ENCODE data around the gene TTC12. TPM values are rescaled to one million over a fixed set of nuclear protein-coding genes. Genes with fewer than 3 reads are reported as not detected.

Gene TTC12
- total RNA-seq, 2 donors from 2014 or later = 19.5 to 26.7 TPM

DNA sequence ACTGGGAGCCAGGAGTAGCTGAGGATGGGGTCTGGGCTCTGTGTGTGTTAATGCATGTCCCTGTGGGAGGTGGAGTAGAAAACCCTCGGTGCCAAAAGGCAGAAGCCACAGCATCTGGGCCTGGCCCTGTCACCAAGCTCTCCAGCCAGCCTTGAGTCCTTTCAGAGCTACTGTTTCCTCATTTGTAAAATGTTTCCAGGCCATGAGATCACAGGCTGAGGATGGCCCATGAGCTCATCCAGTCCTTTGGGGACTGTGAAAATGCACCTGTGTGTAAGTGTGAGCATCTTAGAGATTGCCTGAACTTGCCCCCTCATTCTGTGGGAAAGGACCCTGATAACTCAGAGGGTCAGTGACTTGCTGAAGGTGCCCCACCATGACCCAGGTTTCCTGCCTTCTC, 82.3 kb downstream of the TTC12 start:
- Mint-ChIP-seq H3K27me3 (ENCODE audit: insufficient read depth) (peaks cover 39% of the 10 kb centered on the region), H3K4me1 (no peaks in the 10 kb centered on the region), H3K27ac (no peak overlapping the region), H3K4me3 (no peak overlapping the region), H3K9me3 (no peaks in the 10 kb centered on the region), H3K36me3 (ENCODE audit: low read depth) (no peaks in the 10 kb centered on the region)
- no peak for DNase-seq
- H3K4me1 ChIP-seq (ENCODE audit: control insufficient read depth, insufficient read depth, low read length) = no peaks in the 10 kb centered on the region
- no peaks in the 10 kb centered on the region for H3K9me3 ChIP-seq (ENCODE audit: control insufficient read depth, low read length)
- no peak for TF ChIP-seq CTCF (conservative IDR thresholded peaks at IDR 0.05)
- H3K27ac ChIP-seq (ENCODE audit: low read depth, low read length) = no peak overlapping the region
- no peak overlapping the region for H3K4me3 ChIP-seq (ENCODE audit: low read length)
- H3K36me3 ChIP-seq (ENCODE audit: control insufficient read depth, insufficient read depth, low read length) = no peaks in the 10 kb centered on the region
- 92 to 100% methylated on average over 1 of the region's 1 CpG for WGBS, 2 experiments (ENCODE audit: insufficient coverage in 1 of 2, insufficient read length in 1 of 2)
- peaks cover 46% of the 10 kb centered on the region for H3K27me3 ChIP-seq (ENCODE audit: control insufficient read depth, insufficient read depth, low read length, poor library complexity, severe bottlenecking)
- H3K9ac ChIP-seq (ENCODE audit: extremely low read depth, low read length, poor library complexity, severe bottlenecking) = no peak overlapping the region

- Histone ChIP-seq H3K4me3 (ENCODE audit: low read length) (no peak overlapping the region), H3K27ac (ENCODE audit: low read depth, low read length) (no peak overlapping the region), H3K9me3 (ENCODE audit: control insufficient read depth, low read length) (no peaks in the 10 kb centered on the region), H3K4me1 (ENCODE audit: control insufficient read depth, insufficient read depth, low read length) (no peaks in the 10 kb centered on the region), H3K27me3 (ENCODE audit: control insufficient read depth, insufficient read depth, low read length, poor library complexity, severe bottlenecking) (peaks cover 44% of the 10 kb centered on the region), H3K9ac (ENCODE audit: extremely low read depth, low read length, poor library complexity, severe bottlenecking) (no peak overlapping the region), H3K36me3 (ENCODE audit: control insufficient read depth, insufficient read depth, low read length) (no peaks in the 10 kb centered on the region)
- Mint-ChIP-seq H3K27me3 (ENCODE audit: insufficient read depth) (peaks cover 44% of the 10 kb centered on the region), H3K9me3 (no peaks in the 10 kb centered on the region), H3K27ac (no peak overlapping the region), H3K4me1 (no peaks in the 10 kb centered on the region), H3K36me3 (ENCODE audit: low read depth) (no peaks in the 10 kb centered on the region), H3K4me3 (no peak overlapping the region)
- WGBS, 2 experiments (ENCODE audit: insufficient coverage in 1 of 2, insufficient read length in 1 of 2) = 81 to 90% methylated on average over 3 to 7 of the region's 7 CpGs
- DNase-seq = no peak
- no peak for TF ChIP-seq CTCF (conservative IDR thresholded peaks at IDR 0.05)
These were observed 82.8 kb downstream of the TTC12 start for GRCh38 chr11:113397212-113397611.

- H3K4me1 Mint-ChIP-seq = no peaks in the 10 kb centered on the region
- WGBS, 2 experiments (ENCODE audit: insufficient coverage in 1 of 2, insufficient read length in 1 of 2) = 96 to 100% methylated on average over 1 to 4 of the region's 4 CpGs
- no peaks in the 10 kb centered on the region for H3K9me3 Mint-ChIP-seq
- Histone ChIP-seq H3K27me3 (ENCODE audit: control insufficient read depth, insufficient read depth, low read length, poor library complexity, severe bottlenecking) (peaks cover 44% of the 10 kb centered on the region), H3K4me1 (ENCODE audit: control insufficient read depth, insufficient read depth, low read length) (no peaks in the 10 kb centered on the region), H3K9ac (ENCODE audit: extremely low read depth, low read length, poor library complexity, severe bottlenecking) (no peak overlapping the region), H3K27ac (ENCODE audit: low read depth, low read length) (no peak overlapping the region), H3K36me3 (ENCODE audit: control insufficient read depth, insufficient read depth, low read length) (no peaks in the 10 kb centered on the region), H3K4me3 (ENCODE audit: low read length) (no peak overlapping the region), H3K9me3 (ENCODE audit: control insufficient read depth, low read length) (no peaks in the 10 kb centered on the region)
- DNase-seq = no peak
- H3K27ac Mint-ChIP-seq = no peak overlapping the region
- no peak overlapping the region for H3K4me3 Mint-ChIP-seq
- H3K36me3 Mint-ChIP-seq (ENCODE audit: low read depth) = no peaks in the 10 kb centered on the region
- H3K27me3 Mint-ChIP-seq (ENCODE audit: insufficient read depth) = peaks cover 50% of the 10 kb centered on the region
- no peak for TF ChIP-seq CTCF (conservative IDR thresholded peaks at IDR 0.05)
These were observed 83.4 kb downstream of the TTC12 start for GRCh38 chr11:113397821-113398220.

All from endodermal cell (in vitro differentiated cells).